Calu3 (cell line): ENCODE data around the gene STK16. TPM values are rescaled to one million over a fixed set of nuclear protein-coding genes. Genes with fewer than 3 reads are reported as not detected.

Source experiments
- BruUV-seq: library from RNA; stranded (reverse); fragments of 400-500 nt; replicated peaks from 2 replicates; lab custom pipeline; 2021; lab: Mats Ljungman, UMichigan
- CTCF ChIA-PET: fragments of 300-600 bp; sonication (Branson Sonifier 250); formaldehyde crosslinking; loops from one replicate; lab custom pipeline; 2022; ENCODE audit warnings: antibody characterized with exemption; lab: Charles Lee
- DNase-seq: peaks from one replicate; pipeline ENCODE4 v3.0.0; 2022
- H3K27ac Mint-ChIP-seq: one replicate; pipeline ENCODE4 v1.8.0; 2022; ENCODE audit warnings: mixed read lengths; ENCODE audit not compliant: unreplicated experiment
- H3K27me3 Mint-ChIP-seq: one replicate; pipeline ENCODE4 v1.8.0; 2022; ENCODE audit warnings: mixed read lengths; ENCODE audit not compliant: unreplicated experiment
- H3K36me3 Mint-ChIP-seq: one replicate; pipeline ENCODE4 v1.8.0; 2022; ENCODE audit warnings: mild to moderate bottlenecking, moderate library complexity, mixed read lengths; ENCODE audit not compliant: insufficient read depth, unreplicated experiment
- H3K4me1 Mint-ChIP-seq: one replicate; pipeline ENCODE4 v1.8.0; 2022; ENCODE audit warnings: mild to moderate bottlenecking, low read depth, mixed read lengths; ENCODE audit not compliant: unreplicated experiment
- H3K4me3 Mint-ChIP-seq: one replicate; pipeline ENCODE4 v1.8.0; 2022; ENCODE audit warnings: mild to moderate bottlenecking, low read depth, moderate library complexity, mixed read lengths; ENCODE audit not compliant: unreplicated experiment
- H3K9me3 Mint-ChIP-seq: one replicate; pipeline ENCODE4 v1.8.0; 2022; ENCODE audit warnings: low read depth, mixed read lengths; ENCODE audit not compliant: unreplicated experiment
- CTCF ChIP-seq: fragments of 200-600 bp; IDR thresholded peaks from one replicate; pipeline ENCODE4 v1.8.0; 2022; ENCODE audit warnings: antibody characterized with exemption; ENCODE audit not compliant: unreplicated experiment
- intact Hi-C: fragments of 100-400 bp; cut with micrococcal nuclease; formaldehyde crosslinking; loops from one replicate; pipeline ENCODE4 v1.10.0; 2022; ENCODE audit not compliant: unreplicated experiment
- total RNA-seq: library from RNA; stranded (reverse); gene quantifications from 2 replicates; pipeline ENCODE4 v1.2.3, GENCODE V29; 2022

STK16 gene
- total RNA-seq, 1 experiment from 2014 or later: 26.7 TPM

GRCh38 chr2:219206328-219207133 lies 38.7 kb upstream of the STK16 start, which contains the start of gene ZFAND2B:
ZFAND2B (plus strand) TSS chr2:219206782; CDS start chr2:219206988, 206 bp downstream.
- H3K36me3 Mint-ChIP-seq: peaks cover 24% of the 10 kb centered on the region
- peak within 1 kb of the TSS; percentile 77 for H3K27ac Mint-ChIP-seq
- peaks cover 8% of the 10 kb centered on the region for H3K4me1 Mint-ChIP-seq
- no peaks in the 10 kb centered on the region for H3K27me3 Mint-ChIP-seq
- BruUV-seq: TSS peak; percentile 90
- intact Hi-C loops: no loop called here
- no peaks in the 10 kb centered on the region for H3K9me3 Mint-ChIP-seq
- CTCF ChIA-PET: interaction anchor here (0.6 to 1.2 kb wide), 3 partner anchors 11 to 48 kb away, joined by 3 to 6 read pairs (median 4); partner anchors contain the start of genes CNPPD1 and TUBA4A
- TF ChIP-seq CTCF: no peak
- DNase-seq: peak; percentile 97
- H3K4me3 Mint-ChIP-seq: peak within 1 kb of the TSS; percentile 84

GRCh38 chr2:219207134-219207883 lies 38.0 kb upstream of the STK16 start:
- H3K4me3 Mint-ChIP-seq: peak overlapping the region; percentile 84
- H3K36me3 Mint-ChIP-seq: peaks cover 24% of the 10 kb centered on the region
- BruUV-seq: TSS peak; percentile 74
- TF ChIP-seq CTCF: no peak
- H3K27me3 Mint-ChIP-seq: no peaks in the 10 kb centered on the region
- H3K9me3 Mint-ChIP-seq: no peaks in the 10 kb centered on the region
- intact Hi-C loops: no loop called here
- no peak overlapping the region for H3K27ac Mint-ChIP-seq
- CTCF ChIA-PET: interaction anchor here (0.6 kb wide), 1 partner anchor 11 kb away, joined by 3 read pairs; no protein-coding TSS in a partner anchor
- DNase-seq: no peak
- peaks cover 8% of the 10 kb centered on the region for H3K4me1 Mint-ChIP-seq

- DNase-seq: no peak
- CTCF ChIA-PET: interaction anchor here (1.2 kb wide), 1 partner anchor 10 kb away, joined by 3 read pairs; no protein-coding TSS in a partner anchor
- BruUV-seq: no TSS peak
- intact Hi-C loops: no loop called here
- Mint-ChIP-seq H3K27me3 (no peaks in the 10 kb centered on the region), H3K4me3 (no peak overlapping the region), H3K9me3 (no peaks in the 10 kb centered on the region), H3K4me1 (peaks cover 8% of the 10 kb centered on the region), H3K36me3 (peaks cover 24% of the 10 kb centered on the region), H3K27ac (peak overlapping the region; percentile 35)
- no peak for TF ChIP-seq CTCF
Measured at GRCh38 chr2:219207884-219208740, 37.2 kb upstream of the STK16 start.
